ENCODE data around the gene PLOD1. TPM values are rescaled to one million over a fixed set of nuclear protein-coding genes. Genes with fewer than 3 reads are reported as not detected.
A peak's percentile ranks its signal among the peaks of the same experiment; 100 is the strongest.
"Not testable (repeated sequence)": the region's sequence is repeated elsewhere in the genome, so short reads cannot be mapped to it uniquely, and the experiment has no call there.

The PLOD1 gene
- total RNA-seq, 4 donors from 2014 or later: 23.9 to 66.5 (median 54.8) TPM

GRCh38 chr1:11888206-11888876 lies 46.2 kb upstream of the PLOD1 start:
- intact Hi-C loops (cut with DNase I; ENCODE audit: low total_unique reads): loop anchor here (5.0 kb wide), 1 partner anchor 151 kb away; the partner anchor contains the start of gene AGTRAP
- Histone ChIP-seq H3K36me3 (no peaks in the 10 kb centered on the region), H3K27ac (no peak overlapping the region), H3K4me1 (peaks cover 23 to 28% of the 10 kb centered on the region in 2 donors), H3K9me3 (no peaks in the 10 kb centered on the region), H3K27me3 (no peaks in the 10 kb centered on the region), H3K4me3 (no peak overlapping the region)
- TF ChIP-seq CTCF (IDR thresholded peaks at IDR 0.05 in 4 of 5, conservative IDR thresholded peaks at IDR 0.05 in 1 of 5) (no peak), POLR2A (IDR thresholded peaks at IDR 0.05) (no peak)
- no peak for ATAC-seq
- in situ Hi-C loops (cut with MboI; ENCODE audit: low sequenced_read_pairs in 4 of 4): no loop called here
- DNase-seq: no peak

DNA sequence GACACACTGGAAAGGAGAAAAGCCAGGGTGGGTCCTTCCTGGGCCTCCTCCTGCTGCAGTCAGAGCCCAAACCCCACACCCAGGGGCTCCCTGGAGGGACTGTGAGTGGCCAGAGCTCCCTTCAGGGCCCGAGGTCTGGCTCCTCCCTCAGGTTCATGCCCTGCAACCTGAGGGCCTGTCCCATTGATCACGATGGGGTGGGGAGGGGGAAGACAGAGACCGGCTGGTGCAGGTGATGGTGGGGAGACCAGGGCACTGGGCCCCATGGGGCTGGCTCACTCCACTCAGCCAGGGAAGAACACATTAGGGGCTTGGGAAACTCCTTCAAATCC lies 45.7 kb upstream of the PLOD1 start:
- no peak for ATAC-seq
- Histone ChIP-seq H3K9me3 (no peaks in the 10 kb centered on the region), H3K27ac (no peak overlapping the region), H3K4me1 (peaks cover 23 to 28% of the 10 kb centered on the region in 2 donors), H3K36me3 (no peaks in the 10 kb centered on the region), H3K27me3 (no peaks in the 10 kb centered on the region), H3K4me3 (no peak overlapping the region)
- in situ Hi-C loops (cut with MboI; ENCODE audit: low sequenced_read_pairs in 4 of 4): no loop called here
- TF ChIP-seq POLR2A (IDR thresholded peaks at IDR 0.05) (no peak), CTCF (IDR thresholded peaks at IDR 0.05 in 4 of 5, conservative IDR thresholded peaks at IDR 0.05 in 1 of 5) (no peak)
- intact Hi-C loops (cut with DNase I; ENCODE audit: low total_unique reads): loop anchor here (5.0 kb wide), 1 partner anchor 152 kb away; the partner anchor contains the start of gene AGTRAP
- no peak for DNase-seq

DNA sequence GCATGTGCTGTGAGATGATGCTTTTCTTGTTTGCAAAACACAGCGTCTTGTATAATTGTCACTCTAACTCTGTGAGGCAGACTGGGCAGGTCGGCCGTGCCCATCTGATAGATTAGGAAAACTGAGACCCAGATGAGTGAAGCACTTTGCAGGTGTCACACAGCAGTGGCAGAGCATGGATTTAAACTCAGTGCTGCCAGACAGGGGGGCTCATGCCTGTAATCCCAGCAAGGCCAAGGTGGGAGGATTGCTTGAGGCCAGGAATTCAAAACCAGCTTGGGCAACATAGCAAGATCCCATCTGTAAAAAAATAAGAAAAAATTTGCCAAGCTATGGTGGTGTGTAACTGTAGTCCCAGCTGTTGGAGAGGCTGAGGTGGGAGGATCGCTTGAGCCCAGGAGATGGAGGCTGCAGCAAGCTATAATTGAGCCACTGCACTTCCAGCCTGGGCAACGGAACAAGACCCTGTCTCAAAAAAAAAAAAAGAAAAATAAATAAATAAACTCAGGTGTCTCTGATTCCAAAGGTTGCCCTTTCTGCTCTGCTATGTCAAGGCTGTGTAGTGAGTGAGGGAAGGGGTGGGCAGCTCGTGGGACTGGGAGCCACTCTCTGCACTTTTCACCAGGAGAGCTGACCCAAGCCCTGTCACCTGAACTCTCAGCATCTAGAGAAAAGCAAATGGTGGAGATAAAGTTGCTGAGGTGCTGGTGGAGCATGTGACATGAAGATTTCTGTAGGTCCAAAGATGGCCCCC lies 42.9 kb upstream of the PLOD1 start:
- ATAC-seq (no peak), DNase-seq (no peak)
- peaks cover 0 to 6% (median 5%) of the 10 kb centered on the region in 3 donors for H3K27me3 ChIP-seq
- in situ Hi-C loops (cut with MboI; ENCODE audit: low sequenced_read_pairs in 4 of 4): loop anchor here in 2 of 4 donors (10.0 kb wide), 1 partner anchor 47 kb away; the partner anchor contains the start of gene NPPA (in 2 of the 2)
- no peak overlapping the region for H3K27ac ChIP-seq
- no peaks in the 10 kb centered on the region for H3K9me3 ChIP-seq
- H3K36me3 ChIP-seq: no peaks in the 10 kb centered on the region
- TF ChIP-seq POLR2A (IDR thresholded peaks at IDR 0.05) (no peak), CTCF (IDR thresholded peaks at IDR 0.05 in 4 of 5, conservative IDR thresholded peaks at IDR 0.05 in 1 of 5) (no peak)
- no peak overlapping the region for H3K4me3 ChIP-seq
- peaks cover 13 to 14% of the 10 kb centered on the region in 2 donors for H3K4me1 ChIP-seq
- intact Hi-C loops (cut with DNase I; ENCODE audit: low total_unique reads): no loop called here

GRCh38 chr1:11893907-11894251 lies 40.6 kb upstream of the PLOD1 start:
- DNase-seq: peak in 1 of 2 donors; percentile 48
- Histone ChIP-seq H3K9me3 (no peaks in the 10 kb centered on the region), H3K36me3 (no peaks in the 10 kb centered on the region), H3K27ac (no peak overlapping the region), H3K4me3 (no peak overlapping the region), H3K4me1 (no peaks in the 10 kb centered on the region), H3K27me3 (peaks cover 13 to 21% (median 20%) of the 10 kb centered on the region in 3 donors)
- ATAC-seq: peak; percentile 87 to 90
- no peak for TF ChIP-seq POLR2A (IDR thresholded peaks at IDR 0.05)
- peak; percentile 88 to 94 (median 91) for TF ChIP-seq CTCF (IDR thresholded peaks at IDR 0.05 in 4 of 5, conservative IDR thresholded peaks at IDR 0.05 in 1 of 5)
- intact Hi-C loops (cut with DNase I; ENCODE audit: low total_unique reads) (loop anchor here (1.0 to 2.0 kb wide), 3 partner anchors 29 to 105 kb away; no protein-coding TSS in a partner anchor), in situ Hi-C loops (cut with MboI; ENCODE audit: low sequenced_read_pairs in 4 of 4) (loop anchor here in 2 of 4 donors (10.0 kb wide), 1 partner anchor 49 kb away; the partner anchor contains the start of gene NPPA (in 2 of the 2))

DNA sequence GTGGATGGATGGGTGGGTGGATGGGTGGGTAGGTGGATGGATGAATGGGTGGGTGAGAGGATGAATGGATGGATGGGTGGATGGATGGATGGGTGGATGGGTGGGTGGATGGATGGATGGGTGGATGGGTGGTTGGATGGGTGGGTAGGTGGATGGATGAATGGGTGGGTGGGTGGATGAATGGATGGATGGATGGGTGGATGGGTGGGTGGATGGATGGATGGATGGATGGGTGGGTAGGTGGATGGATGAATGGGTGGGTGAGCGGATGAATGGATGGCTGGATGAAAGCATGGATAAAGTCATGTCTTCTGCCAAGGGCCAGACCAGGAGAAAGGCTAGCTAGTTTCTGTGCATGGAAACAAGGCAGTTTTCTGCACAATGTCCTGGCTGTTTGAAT lies 40.0 kb upstream of the PLOD1 start:
- H3K36me3 ChIP-seq, H3K4me3 ChIP-seq, H3K9me3 ChIP-seq, H3K27ac ChIP-seq, DNase-seq, H3K4me1 ChIP-seq, ATAC-seq: not testable (repeated sequence)
- intact Hi-C loops (cut with DNase I; ENCODE audit: low total_unique reads): loop anchor here (1.0 to 2.0 kb wide), 3 partner anchors 30 to 106 kb away; no protein-coding TSS in a partner anchor
- in situ Hi-C loops (cut with MboI; ENCODE audit: low sequenced_read_pairs in 4 of 4): loop anchor here in 2 of 4 donors (10.0 kb wide), 1 partner anchor 50 kb away; the partner anchor contains the start of gene NPPA (in 2 of the 2)
- peaks cover 18 to 28% (median 24%) of the 10 kb centered on the region in 3 donors for H3K27me3 ChIP-seq

Measured in gastrocnemius medialis (tissue), 4 donors.